Smooth muscle cell (in vitro differentiated cells): ENCODE results near the gene GRAMD1B. TPM values are rescaled to one million over a fixed set of nuclear protein-coding genes. Genes with fewer than 3 reads are reported as not detected.

Experiments used
- DNase-seq: peaks from one replicate; lab custom pipeline; 2025; ENCODE audit not compliant: unreplicated experiment; lab: John Stamatoyannopoulos, UW
- H2AFZ ChIP-seq: fragments of 200-600 bp; sonication (generic); 2 replicates; pipeline ENCODE4 v1.6.0; 2016; ENCODE audit warnings: antibody characterized with exemption, low read depth, mild to moderate bottlenecking
- H3F3A ChIP-seq: fragments of 200-600 bp; sonication (generic); 2 replicates; pipeline ENCODE4 v1.6.0; 2017; ENCODE audit warnings: antibody characterized with exemption, low read depth
- H3K27ac ChIP-seq: fragments of 200-600 bp; sonication (generic); 2 replicates; pipeline ENCODE4 v1.5.1; 2016; ENCODE audit warnings: low read depth, mild to moderate bottlenecking
- H3K27me3 ChIP-seq: fragments of 200-600 bp; sonication (generic); 2 replicates; pipeline ENCODE4 v1.6.1; 2016; ENCODE audit warnings: low read depth, mild to moderate bottlenecking
- H3K36me3 ChIP-seq: fragments of 200-600 bp; sonication (generic); 2 replicates; pipeline ENCODE4 v1.5.1; 2016; ENCODE audit warnings: low read depth
- H3K4me1 ChIP-seq: fragments of 200-600 bp; sonication (generic); 2 replicates; pipeline ENCODE4 v1.5.1; 2016; ENCODE audit warnings: low read depth
- H3K4me2 ChIP-seq: fragments of 200-600 bp; sonication (generic); 2 replicates; pipeline ENCODE4 v1.6.0; 2016; ENCODE audit warnings: mild to moderate bottlenecking
- H3K4me3 ChIP-seq: fragments of 200-600 bp; sonication (generic); 2 replicates; pipeline ENCODE4 v1.5.1; 2016; ENCODE audit warnings: mild to moderate bottlenecking
- H3K79me2 ChIP-seq: fragments of 200-600 bp; sonication (generic); 2 replicates; pipeline ENCODE4 v1.6.0; 2016; ENCODE audit warnings: low read depth, mild to moderate bottlenecking
- H3K9ac ChIP-seq: fragments of 200-600 bp; sonication (generic); 2 replicates; pipeline ENCODE4 v1.6.0; 2016; ENCODE audit warnings: low read depth
- H3K9me3 ChIP-seq: fragments of 200-600 bp; sonication (generic); replicated peaks from 2 replicates; pipeline ENCODE4 v1.5.1; 2016; ENCODE audit warnings: low read depth
- H4K20me1 ChIP-seq: fragments of 200-600 bp; sonication (generic); 2 replicates; pipeline ENCODE4 v1.6.0; 2016; ENCODE audit warnings: low read depth
- WGBS: methylation state at CpG from one replicate; pipeline ENCODE4 v1.1.7; 2016; ENCODE audit warnings: low lambda C conversion rate; 5-methylcytosine and 5-hydroxymethylcytosine counted together
- polyA plus RNA-seq: library from polyadenylated mRNA; unstranded; fragments of >200 nt; fragmentation: Nextera tagmentation; extraction: Ambion mirVana; gene quantifications from 2 replicates; pipeline ENCODE4 v1.2.1, GENCODE V29; 2016
- total RNA-seq: library from RNA; depleted of rRNA; stranded (reverse); fragments of >200 nt; gene quantifications from 2 replicates; pipeline ENCODE4 v1.2.3, GENCODE V29; 2014
- TF ChIP-seq, protein P1 (sequence below): fragments of 200-600 bp; sonication (generic); IDR thresholded peaks from 2 replicates; pipeline ENCODE4 v1.5.1; 2017; ENCODE audit warnings: borderline replicate concordance, mild to moderate bottlenecking, antibody characterized with exemption; ENCODE audit not compliant: insufficient read depth, poor library complexity, severe bottlenecking

GRAMD1B gene
- total and polyA plus RNA-seq, 2 experiments from 2014 or later: 2.4 to 3.4 TPM

DNA sequence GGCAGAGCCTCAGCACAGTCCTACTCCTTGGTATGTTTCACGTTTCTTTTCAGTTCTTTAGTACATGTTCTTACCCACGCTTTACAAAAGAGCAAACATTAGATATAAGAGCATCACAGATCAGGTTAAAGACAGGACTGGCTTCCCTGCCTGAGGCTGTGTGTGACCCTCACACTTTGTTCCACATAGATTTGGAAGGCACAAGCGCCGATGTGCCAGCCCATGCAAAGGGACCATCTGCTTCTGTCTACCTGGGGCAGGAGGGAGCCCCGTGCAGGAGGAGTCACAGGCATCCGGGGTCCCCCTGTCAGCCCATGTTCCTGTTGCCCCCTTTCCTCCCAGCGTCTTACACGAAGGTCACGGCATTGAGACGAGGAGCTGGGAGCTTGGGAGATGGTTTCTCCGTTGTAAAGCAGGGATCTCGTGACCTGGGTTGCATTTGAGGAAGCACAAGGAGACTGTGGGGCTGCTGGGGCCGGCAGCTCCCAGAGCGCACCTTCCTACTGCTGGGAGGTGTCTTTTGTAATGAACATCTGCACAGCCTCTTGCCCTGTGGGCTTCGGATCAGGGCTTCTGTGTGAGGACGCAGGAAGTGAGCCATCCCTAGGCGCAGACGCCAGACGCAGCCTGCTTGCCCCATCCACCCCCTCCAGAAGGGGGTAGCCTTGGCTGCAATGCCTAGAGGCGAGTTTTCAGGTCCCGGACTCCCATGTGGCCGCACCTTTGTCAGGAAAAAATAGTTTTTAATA is 151.8 kb downstream of the GRAMD1B start:
- no peaks in the 10 kb centered on the region for H3K79me2 ChIP-seq

DNA sequence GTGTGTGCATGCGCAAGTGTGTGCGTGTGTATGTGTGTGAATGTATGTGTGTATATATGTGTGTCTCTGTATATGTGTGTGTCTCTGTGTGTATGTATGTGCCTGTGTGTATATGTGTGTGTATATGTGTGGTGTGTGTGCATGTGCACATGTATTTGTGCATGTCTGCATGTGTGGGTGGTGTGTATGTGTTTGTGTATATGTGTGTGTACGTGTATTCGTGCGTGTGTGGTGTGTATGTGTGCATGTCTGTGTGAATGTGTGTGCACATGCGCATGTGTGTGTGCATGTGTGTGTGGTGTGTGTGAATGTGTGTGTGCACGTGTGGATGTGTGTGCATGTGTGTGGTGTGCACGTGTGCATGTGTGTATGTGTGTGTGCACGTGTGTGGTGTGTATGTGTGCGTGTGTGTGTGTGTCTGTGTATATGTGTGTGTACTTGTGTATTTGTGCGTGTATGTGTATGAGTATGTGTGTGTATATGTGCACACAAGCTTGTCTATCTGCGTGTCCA is 153.0 kb downstream of the GRAMD1B start:
- TF ChIP-seq, protein P1, sequence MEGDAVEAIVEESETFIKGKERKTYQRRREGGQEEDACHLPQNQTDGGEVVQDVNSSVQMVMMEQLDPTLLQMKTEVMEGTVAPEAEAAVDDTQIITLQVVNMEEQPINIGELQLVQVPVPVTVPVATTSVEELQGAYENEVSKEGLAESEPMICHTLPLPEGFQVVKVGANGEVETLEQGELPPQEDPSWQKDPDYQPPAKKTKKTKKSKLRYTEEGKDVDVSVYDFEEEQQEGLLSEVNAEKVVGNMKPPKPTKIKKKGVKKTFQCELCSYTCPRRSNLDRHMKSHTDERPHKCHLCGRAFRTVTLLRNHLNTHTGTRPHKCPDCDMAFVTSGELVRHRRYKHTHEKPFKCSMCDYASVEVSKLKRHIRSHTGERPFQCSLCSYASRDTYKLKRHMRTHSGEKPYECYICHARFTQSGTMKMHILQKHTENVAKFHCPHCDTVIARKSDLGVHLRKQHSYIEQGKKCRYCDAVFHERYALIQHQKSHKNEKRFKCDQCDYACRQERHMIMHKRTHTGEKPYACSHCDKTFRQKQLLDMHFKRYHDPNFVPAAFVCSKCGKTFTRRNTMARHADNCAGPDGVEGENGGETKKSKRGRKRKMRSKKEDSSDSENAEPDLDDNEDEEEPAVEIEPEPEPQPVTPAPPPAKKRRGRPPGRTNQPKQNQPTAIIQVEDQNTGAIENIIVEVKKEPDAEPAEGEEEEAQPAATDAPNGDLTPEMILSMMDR: no peak
- H3K79me2 ChIP-seq: no peaks in the 10 kb centered on the region
- H3K27ac ChIP-seq: no peak overlapping the region
- H3K4me3 ChIP-seq: no peak overlapping the region
- WGBS: 94% methylated on average over 12 of the region's 12 CpGs
- no peak for DNase-seq
- no peaks in the 10 kb centered on the region for H3F3A ChIP-seq
- H3K9me3 ChIP-seq: no peaks in the 10 kb centered on the region
- H3K9ac ChIP-seq: no peak overlapping the region
- no peaks in the 10 kb centered on the region for H4K20me1 ChIP-seq
- H3K4me2 ChIP-seq: no peak overlapping the region
- no peaks in the 10 kb centered on the region for H3K36me3 ChIP-seq
- H2AFZ ChIP-seq: no peak overlapping the region
- peaks cover 10% of the 10 kb centered on the region for H3K27me3 ChIP-seq
- H3K4me1 ChIP-seq: peaks cover 3% of the 10 kb centered on the region

More for the DNA sequence above, 151.8 kb downstream of the GRAMD1B start:
- Histone ChIP-seq H3K27me3 (peaks cover 10% of the 10 kb centered on the region), H2AFZ (no peak overlapping the region), H3K9ac (no peak overlapping the region), H3F3A (no peaks in the 10 kb centered on the region), H3K36me3 (no peaks in the 10 kb centered on the region), H3K9me3 (no peaks in the 10 kb centered on the region), H3K27ac (no peak overlapping the region), H3K4me3 (no peak overlapping the region), H3K4me2 (no peak overlapping the region), H3K4me1 (peaks cover 3% of the 10 kb centered on the region), H4K20me1 (no peaks in the 10 kb centered on the region)
- DNase-seq: no peak
- TF ChIP-seq, protein P1: no peak
- WGBS: 88% methylated on average over 22 of the region's 22 CpGs

DNA sequence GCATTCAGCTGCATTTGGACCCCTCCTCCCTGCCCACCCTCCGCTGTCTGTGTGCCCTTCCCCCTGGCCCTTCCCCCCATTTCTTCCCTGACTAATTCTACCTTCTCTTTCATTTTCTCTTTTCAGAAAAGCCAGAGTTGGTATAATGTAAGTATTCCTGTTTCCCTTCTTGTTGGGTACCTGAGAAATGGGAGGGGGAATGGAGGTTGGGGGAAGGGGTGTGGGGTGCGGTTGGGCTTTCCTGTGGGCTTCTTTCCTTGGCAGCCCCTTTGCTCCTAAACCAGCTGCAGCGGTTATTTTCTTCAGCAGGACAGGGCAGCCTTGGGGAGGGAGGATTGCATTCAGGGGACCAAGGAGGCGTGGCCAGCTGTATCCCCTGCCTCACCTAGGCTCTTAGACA is 154.1 kb downstream of the GRAMD1B start:
- Histone ChIP-seq H3K9me3 (no peaks in the 10 kb centered on the region), H3K4me1 (peaks cover 3% of the 10 kb centered on the region), H3K4me2 (no peak overlapping the region), H3K36me3 (no peaks in the 10 kb centered on the region), H3K9ac (no peak overlapping the region), H2AFZ (no peak overlapping the region), H3K27ac (no peak overlapping the region), H3K27me3 (peaks cover 10% of the 10 kb centered on the region), H3K4me3 (no peak overlapping the region), H4K20me1 (no peaks in the 10 kb centered on the region), H3F3A (no peaks in the 10 kb centered on the region), H3K79me2 (no peaks in the 10 kb centered on the region)
- TF ChIP-seq, protein P1: no peak
- 100% methylated on average over 2 of the region's 4 CpGs for WGBS
- DNase-seq: no peak

DNA sequence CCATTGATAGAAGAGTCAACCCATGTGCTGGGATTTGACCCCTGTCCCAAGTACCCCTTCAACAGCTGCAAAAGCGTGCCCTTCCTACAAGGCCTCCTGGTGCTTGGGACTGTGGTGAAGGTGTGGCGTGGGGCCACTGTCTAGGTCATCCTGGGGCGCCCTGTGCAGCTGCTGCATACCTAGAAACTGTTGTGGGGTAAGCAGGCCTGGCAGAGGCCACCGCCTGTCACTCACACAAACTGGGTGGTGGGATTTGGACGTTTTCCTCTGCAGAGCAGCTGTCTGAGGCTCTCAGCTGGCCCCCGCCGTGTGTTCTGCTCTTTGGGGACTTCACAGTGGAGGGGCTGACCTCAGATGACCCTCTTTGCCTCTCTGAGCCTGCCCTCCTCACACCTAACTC is 154.7 kb downstream of the GRAMD1B start:
- 94% methylated on average over 7 of the region's 7 CpGs for WGBS
- no peaks in the 10 kb centered on the region for H4K20me1 ChIP-seq
- TF ChIP-seq, protein P1: no peak
- no peaks in the 10 kb centered on the region for H3K79me2 ChIP-seq
- H3K4me3 ChIP-seq: no peak overlapping the region
- no peak for DNase-seq
- H3K4me1 ChIP-seq: peaks cover 3% of the 10 kb centered on the region
- no peak overlapping the region for H2AFZ ChIP-seq
- H3K36me3 ChIP-seq: no peaks in the 10 kb centered on the region
- H3F3A ChIP-seq: no peaks in the 10 kb centered on the region
- H3K9ac ChIP-seq: no peak overlapping the region
- H3K27me3 ChIP-seq: peaks cover 10% of the 10 kb centered on the region
- H3K27ac ChIP-seq: no peak overlapping the region
- H3K4me2 ChIP-seq: no peak overlapping the region
- no peaks in the 10 kb centered on the region for H3K9me3 ChIP-seq
